Stimulated activated CD4-positive, alpha-beta T cell treated with anti-CD3 and anti-CD28 coated beads, Interleukin-1b, Interleukin-23, amount 100 ng/mL, for 1 hour (primary cell): Measurements from ENCODE around the gene IL1RL2.

ENCODE experiments used
- DNase-seq, 2 donors: peaks; one replicate each; pipeline ENCODE4 v3.0.0-alpha.2; 2020; ENCODE audit warnings: low read depth in 2 of 2

The IL1RL2 gene

GRCh38 chr2:102266204-102266603 lies 79.4 kb downstream of the IL1RL2 start:
- no peak for DNase-seq

GRCh38 chr2:102267774-102268173 lies 81.0 kb downstream of the IL1RL2 start:
- no peak for DNase-seq

DNA sequence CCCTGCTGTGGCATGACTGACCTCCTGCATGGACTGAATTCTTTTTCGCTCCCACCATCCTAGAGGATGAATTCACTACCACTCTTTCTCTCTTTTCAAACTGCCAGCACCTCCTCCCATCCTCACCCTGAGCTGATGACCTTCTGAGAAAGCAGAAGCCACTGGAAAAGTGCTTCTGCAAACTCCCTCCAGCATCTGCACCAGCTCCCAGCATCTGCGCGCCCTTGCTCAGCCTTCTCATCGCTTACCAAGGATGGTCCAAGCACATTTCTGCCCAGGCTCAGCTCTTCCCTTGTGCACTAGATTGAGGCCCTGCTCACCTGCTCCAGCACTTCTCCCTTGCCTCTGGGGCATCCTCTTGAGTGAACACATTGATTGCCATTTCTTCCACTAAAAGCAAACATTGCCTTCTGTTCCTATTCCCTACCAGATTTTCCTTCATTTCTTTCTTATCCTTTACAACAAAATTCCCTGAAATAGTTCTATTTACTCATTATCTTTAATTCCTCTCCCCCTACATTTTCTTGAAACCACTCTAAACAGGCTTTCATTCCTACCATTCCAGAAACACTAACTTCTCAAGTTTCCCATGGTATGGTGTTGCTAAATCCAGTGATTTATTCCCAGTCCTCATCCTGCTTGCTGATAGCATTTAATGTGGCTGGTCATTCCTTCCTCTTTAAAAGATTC lies 81.8 kb downstream of the IL1RL2 start:
- no peak for DNase-seq

GRCh38 chr2:102269200-102269524 lies 82.3 kb downstream of the IL1RL2 start:
- no peak for DNase-seq

DNA sequence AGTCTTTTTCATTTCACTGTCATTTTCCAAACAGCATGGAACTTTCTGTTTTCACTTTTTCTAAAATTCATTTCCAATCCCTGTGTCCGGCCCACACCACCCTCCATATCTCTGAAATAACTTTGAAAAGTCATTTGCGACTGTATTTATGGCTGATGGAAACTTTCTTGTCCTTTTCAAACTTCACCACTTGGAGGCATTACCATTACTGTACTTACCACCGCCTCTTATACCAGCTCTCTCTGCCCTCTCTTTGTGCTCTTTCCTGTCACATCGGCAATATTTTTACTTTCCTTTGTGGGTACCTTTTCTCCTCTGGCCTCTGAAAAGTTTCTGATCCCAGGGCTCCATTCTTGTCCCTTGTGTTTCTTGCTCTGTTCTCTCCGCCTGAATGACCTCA lies 85.0 kb downstream of the IL1RL2 start:
- DNase-seq = no peak

DNA sequence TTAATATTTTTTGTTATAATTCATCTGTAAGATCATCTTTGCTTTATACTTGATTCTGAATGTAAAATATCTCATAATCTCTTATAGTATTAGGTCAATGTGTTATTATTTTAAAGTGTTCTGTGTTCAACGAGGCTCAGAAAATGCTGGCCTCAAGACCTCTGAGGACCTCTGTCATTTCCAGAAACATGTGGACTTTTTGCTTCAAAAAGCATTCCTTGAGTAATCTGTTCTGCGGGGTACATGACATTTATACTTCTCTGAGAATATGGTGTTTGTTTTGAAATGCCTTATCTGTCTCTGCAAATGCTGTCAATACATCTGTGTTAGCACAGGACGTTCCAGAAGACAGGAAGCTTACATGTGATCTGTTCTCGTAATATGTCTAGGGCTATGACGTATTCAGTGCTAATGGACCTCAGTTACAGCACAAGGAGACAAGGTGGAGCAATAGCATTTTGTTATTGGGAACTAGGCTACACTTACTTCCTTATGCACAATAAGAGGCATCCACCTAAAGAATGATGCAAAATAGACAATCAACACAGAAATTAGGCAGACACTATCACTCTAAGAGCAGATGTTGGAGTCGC lies 86.9 kb downstream of the IL1RL2 start:
- DNase-seq = no peak

DNA sequence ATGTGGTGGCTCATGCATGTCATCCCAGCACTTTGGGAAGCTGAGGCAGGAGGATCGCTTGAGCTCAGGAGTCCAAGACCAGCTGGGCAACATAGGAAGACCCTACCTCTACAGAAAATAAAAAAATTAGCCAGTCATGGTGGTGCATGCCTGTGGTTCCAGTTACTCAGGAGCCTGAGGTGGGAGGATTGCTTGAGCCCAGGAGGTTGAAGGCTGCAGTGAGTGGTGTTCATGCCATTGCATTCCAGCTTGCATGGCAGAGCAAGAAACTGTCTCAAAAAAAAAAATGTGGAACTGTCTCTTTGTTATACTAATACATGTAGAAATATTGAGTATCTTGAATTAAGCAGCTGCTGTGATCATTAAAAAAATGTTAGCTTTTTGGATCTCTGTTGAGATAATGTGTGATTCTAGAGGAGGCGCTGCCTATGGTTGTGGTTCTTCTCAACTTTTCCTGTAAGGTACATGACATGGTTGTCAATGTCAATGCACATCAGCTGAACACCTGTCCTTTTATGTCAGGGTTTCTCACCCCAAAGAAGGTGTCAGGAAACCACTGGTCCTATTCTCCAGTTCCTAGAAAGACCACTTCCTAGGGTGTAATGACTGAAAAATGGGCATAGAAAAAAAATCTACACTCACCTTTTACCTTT lies 89.9 kb downstream of the IL1RL2 start:
- DNase-seq = no peak

DNA sequence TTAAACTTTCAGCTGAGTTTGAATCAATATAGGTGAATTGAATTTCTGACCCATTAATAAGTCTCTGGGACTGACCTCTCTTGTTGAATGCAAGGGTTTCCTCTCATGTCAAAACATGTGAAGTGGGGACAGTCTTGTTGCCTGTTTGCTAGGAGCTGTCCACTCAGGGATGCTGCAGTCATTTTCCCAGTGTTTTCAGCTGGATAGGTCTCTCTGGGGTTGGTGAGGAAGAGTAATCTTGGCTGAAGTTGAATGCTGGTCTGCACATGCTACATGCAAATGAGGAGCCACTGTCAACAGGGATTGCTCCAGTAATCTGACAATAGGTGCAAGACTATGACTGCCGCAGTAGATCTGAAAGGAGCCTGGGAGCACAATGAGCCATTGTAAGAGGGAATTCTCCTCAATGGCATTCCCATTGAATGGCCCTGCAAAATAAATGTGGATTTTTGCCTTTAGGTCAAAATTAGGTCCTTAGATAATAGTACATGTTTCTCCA lies 90.4 kb downstream of the IL1RL2 start:
- no peak for DNase-seq

DNA sequence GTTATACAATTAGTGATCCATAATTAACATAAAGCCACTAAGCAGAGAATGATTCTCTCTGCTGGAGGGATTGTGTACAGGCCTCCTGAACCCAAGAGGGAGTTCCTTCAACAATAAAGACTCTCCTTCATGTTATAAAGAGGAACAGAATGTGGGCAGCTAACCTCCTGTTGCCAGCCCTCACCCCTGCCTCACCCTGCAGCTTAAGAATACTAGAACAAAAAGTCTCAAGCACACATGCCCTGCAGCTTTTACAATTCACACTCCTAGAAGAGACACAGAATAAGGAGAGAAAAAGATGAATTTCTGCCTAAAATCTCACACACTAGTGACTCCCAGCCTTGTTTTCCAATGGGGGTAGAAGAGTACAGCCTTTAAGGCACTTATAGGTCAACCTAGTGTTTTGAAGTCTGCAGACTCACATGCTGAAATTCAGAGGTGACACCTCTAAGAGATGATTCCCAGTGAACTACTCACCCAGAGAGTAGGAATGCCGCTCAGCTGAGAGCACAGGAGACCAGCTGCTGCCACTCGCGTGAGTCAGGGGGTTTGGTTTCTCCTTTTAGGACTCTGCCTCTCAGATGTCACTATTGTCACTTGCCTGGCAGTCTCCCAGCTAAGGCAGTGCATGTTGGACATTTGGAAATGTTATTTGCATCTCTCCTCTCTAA lies 92.0 kb downstream of the IL1RL2 start:
- no peak for DNase-seq

DNA sequence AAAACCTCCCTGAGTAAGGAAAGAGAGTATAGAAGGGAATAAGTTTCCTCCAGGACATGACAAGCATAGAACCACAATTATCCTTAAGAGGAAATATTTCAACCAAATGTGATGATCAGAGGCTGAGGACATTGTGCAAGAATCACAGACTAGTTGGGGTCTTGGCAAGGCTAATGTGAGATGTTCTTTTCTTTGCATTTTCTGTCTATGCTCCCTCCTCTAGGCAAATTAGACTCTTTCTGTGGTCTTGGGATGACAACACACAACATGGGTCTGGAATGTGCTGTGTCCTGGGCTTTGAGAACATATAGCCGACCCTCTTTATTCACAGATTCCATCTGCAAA lies 92.5 kb downstream of the IL1RL2 start:
- no peak for DNase-seq

DNA sequence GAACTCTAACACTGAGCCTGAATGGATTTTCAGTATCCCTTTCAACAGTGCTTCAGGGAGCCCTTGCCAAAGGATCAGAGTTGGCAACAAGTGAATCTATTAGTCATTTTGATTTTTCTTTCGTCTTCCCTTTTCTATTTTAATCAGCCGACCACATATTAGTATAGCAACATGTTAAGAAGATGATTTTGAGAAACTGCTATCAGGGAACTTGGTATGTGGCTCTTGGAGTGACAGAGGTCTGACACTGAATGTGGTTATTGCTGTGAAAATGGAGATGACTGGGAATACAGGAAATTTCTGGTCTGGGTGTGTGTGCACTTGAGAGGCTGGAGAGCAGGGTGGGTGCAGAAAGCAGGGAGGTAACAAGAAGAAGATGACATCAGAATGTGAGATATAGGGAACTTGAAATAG lies 95.9 kb downstream of the IL1RL2 start:
- no peak for DNase-seq

GRCh38 chr2:102283996-102284395 lies 97.2 kb downstream of the IL1RL2 start:
- DNase-seq = no peak

DNA sequence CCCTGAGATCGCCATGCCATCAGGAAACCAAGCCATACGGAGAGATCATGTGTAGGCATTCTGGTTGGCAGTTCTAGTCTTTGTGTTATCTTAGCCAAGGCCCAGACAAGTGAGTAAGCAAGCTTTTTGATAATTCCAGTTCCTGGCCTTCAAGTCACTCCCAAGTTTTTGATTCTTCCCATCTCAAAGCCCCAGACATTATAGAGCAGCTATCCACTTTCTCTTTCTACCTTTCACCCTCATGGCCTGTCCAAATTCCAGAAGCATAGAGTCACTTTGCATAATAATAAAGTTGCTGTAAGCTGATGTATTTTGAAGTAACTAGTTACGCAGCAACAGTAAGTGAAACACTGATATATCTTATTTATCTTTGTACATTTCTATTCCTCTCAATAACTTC lies 97.8 kb downstream of the IL1RL2 start:
- no peak for DNase-seq

DNA sequence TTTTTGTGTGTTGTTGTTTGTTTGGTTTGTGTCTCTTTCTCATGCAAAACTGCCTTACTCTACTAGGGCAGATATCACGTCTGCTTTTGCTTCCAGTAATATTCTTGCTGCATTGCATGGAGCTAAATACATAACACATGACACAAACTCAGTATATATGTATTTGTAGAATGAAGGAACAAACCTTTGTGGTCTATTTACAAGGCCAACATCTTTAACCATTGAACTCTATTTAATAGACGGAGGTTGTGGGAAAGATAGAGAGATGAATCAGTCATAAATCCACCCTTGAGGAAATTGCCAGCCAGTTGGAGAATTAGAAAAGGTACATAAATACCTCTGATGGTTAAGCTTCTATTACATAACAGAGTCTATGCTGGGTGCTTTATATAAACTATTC lies 98.5 kb downstream of the IL1RL2 start:
- DNase-seq = no peak

DNA sequence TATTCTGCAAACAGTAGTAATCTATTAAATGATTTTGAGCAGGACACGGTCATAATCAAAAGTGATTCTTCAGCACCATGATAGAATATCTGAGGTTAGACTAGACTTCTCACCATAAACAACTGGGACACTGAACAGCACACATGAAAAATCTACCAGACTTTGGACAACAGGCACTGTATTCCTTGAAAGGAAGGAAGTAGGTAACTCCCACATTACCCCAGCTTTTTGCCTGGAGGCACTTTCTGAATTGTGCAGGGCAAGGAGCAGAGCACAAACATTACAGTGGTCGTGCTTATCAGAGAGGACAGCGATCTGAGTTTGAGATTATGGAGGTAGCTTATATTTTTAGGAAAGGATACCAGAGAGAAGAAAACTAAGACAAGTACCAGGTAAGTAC lies 99.2 kb downstream of the IL1RL2 start:
- DNase-seq = no peak

GRCh38 chr2:102289129-102289528 lies 102.3 kb downstream of the IL1RL2 start:
- no peak for DNase-seq
